ENCODE measurements around the gene FAM98C. TPM values are rescaled to one million over a fixed set of nuclear protein-coding genes. Genes with fewer than 3 reads are reported as not detected.

Gene FAM98C
- total RNA-seq, 2 experiments from 2014 or later, result 21.9 to 31.1 TPM

GRCh38 chr19:38434549-38435051 lies 31.7 kb downstream of the FAM98C start:
- intact Hi-C loops (cut with micrococcal nuclease; ENCODE audit: unreplicated experiment), result no loop called here
- Histone ChIP-seq H3K9me2 (ENCODE audit: insufficient read depth, low read length) (no peaks in the 10 kb centered on the region), H2AFZ (ENCODE audit: low read length) (no peak overlapping the region), H3K4me3 (ENCODE audit: low read depth, low read length, poor library complexity, severe bottlenecking) (no peak overlapping the region), H3K9me3 (ENCODE audit: low read length) (no peaks in the 10 kb centered on the region), H3K79me2 (ENCODE audit: insufficient read depth, low read depth, low read length) (no peaks in the 10 kb centered on the region), H3K4me1 (ENCODE audit: insufficient read depth, low read length, poor library complexity, severe bottlenecking) (no peaks in the 10 kb centered on the region), H3K4me2 (ENCODE audit: low read length) (no peak overlapping the region), H3K27ac (ENCODE audit: low read depth, low read length, poor library complexity, severe bottlenecking) (no peak overlapping the region), H4K20me1 (ENCODE audit: insufficient read depth, low read length) (no peaks in the 10 kb centered on the region), H3K36me3 (ENCODE audit: insufficient read depth, low read length) (no peaks in the 10 kb centered on the region)
- ChIA-PET POLR2A (no interaction called here), CTCF (ENCODE audit: unreplicated experiment) (no interaction called here)
- no peak for DNase-seq (ENCODE audit: low spot score)
- TF ChIP-seq CTCF (conservative IDR thresholded peaks at IDR 0.05; ENCODE audit: low read length), result no peak
- TF ChIP-seq EZH2phosphoT487 (IDR thresholded peaks at IDR 0.05; ENCODE audit: borderline replicate concordance, low read depth, low read length), result no peak
- BruUV-seq (replicated peaks), result no TSS peak

- Histone ChIP-seq H3K79me2 (ENCODE audit: insufficient read depth, low read depth, low read length) (no peaks in the 10 kb centered on the region), H3K4me3 (ENCODE audit: low read depth, low read length, poor library complexity, severe bottlenecking) (no peak overlapping the region), H3K9me2 (ENCODE audit: insufficient read depth, low read length) (no peaks in the 10 kb centered on the region), H3K36me3 (ENCODE audit: insufficient read depth, low read length) (no peaks in the 10 kb centered on the region), H2AFZ (ENCODE audit: low read length) (no peak overlapping the region), H4K20me1 (ENCODE audit: insufficient read depth, low read length) (no peaks in the 10 kb centered on the region), H3K4me1 (ENCODE audit: insufficient read depth, low read length, poor library complexity, severe bottlenecking) (no peaks in the 10 kb centered on the region), H3K9me3 (ENCODE audit: low read length) (no peaks in the 10 kb centered on the region), H3K4me2 (ENCODE audit: low read length) (no peak overlapping the region), H3K27ac (ENCODE audit: low read depth, low read length, poor library complexity, severe bottlenecking) (no peak overlapping the region)
- TF ChIP-seq CTCF (conservative IDR thresholded peaks at IDR 0.05; ENCODE audit: low read length) (no peak), EZH2phosphoT487 (IDR thresholded peaks at IDR 0.05; ENCODE audit: borderline replicate concordance, low read depth, low read length) (no peak)
- no TSS peak for BruUV-seq (replicated peaks)
- POLR2A ChIA-PET, result no interaction called here
- intact Hi-C loops (cut with micrococcal nuclease; ENCODE audit: unreplicated experiment), result no loop called here
- CTCF ChIA-PET (ENCODE audit: unreplicated experiment), result no interaction called here
- DNase-seq (ENCODE audit: low spot score), result no peak
Measured at GRCh38 chr19:38437295-38437694, 34.4 kb downstream of the FAM98C start.

GRCh38 chr19:38437917-38438316 lies 35.0 kb downstream of the FAM98C start:
- H3K9me3 ChIP-seq (ENCODE audit: low read length), result no peaks in the 10 kb centered on the region
- no peak for DNase-seq (ENCODE audit: low spot score)
- H3K36me3 ChIP-seq (ENCODE audit: insufficient read depth, low read length), result no peaks in the 10 kb centered on the region
- H4K20me1 ChIP-seq (ENCODE audit: insufficient read depth, low read length), result no peaks in the 10 kb centered on the region
- ChIA-PET CTCF (ENCODE audit: unreplicated experiment) (no interaction called here), POLR2A (interaction anchor here (0.7 kb wide), 1 partner anchor 145 kb away, joined by 3 read pairs; no protein-coding TSS in a partner anchor)
- H3K27ac ChIP-seq (ENCODE audit: low read depth, low read length, poor library complexity, severe bottlenecking), result no peak overlapping the region
- no peaks in the 10 kb centered on the region for H3K9me2 ChIP-seq (ENCODE audit: insufficient read depth, low read length)
- H3K4me1 ChIP-seq (ENCODE audit: insufficient read depth, low read length, poor library complexity, severe bottlenecking), result no peaks in the 10 kb centered on the region
- TF ChIP-seq EZH2phosphoT487 (IDR thresholded peaks at IDR 0.05; ENCODE audit: borderline replicate concordance, low read depth, low read length) (no peak), CTCF (conservative IDR thresholded peaks at IDR 0.05; ENCODE audit: low read length) (no peak)
- no peaks in the 10 kb centered on the region for H3K79me2 ChIP-seq (ENCODE audit: insufficient read depth, low read depth, low read length)
- no TSS peak for BruUV-seq (replicated peaks)
- no peak overlapping the region for H3K4me3 ChIP-seq (ENCODE audit: low read depth, low read length, poor library complexity, severe bottlenecking)
- H3K4me2 ChIP-seq (ENCODE audit: low read length), result no peak overlapping the region
- no peak overlapping the region for H2AFZ ChIP-seq (ENCODE audit: low read length)
- intact Hi-C loops (cut with micrococcal nuclease; ENCODE audit: unreplicated experiment), result no loop called here

Measured in OCI-LY7 (cell line).